K562 treated with DMSO at 1 percent for 12 hours (cell line): ENCODE results near the gene ENOX2. TPM values are rescaled to one million over a fixed set of nuclear protein-coding genes. Genes with fewer than 3 reads are reported as not detected.

Experiments
- total RNA-seq: library from RNA; unstranded; fragments of 300-600 nt; gene quantifications from 2 replicates; pipeline ENCODE4 v1.2.3, GENCODE V29; 2022; ENCODE audit not compliant: insufficient read depth

The ENOX2 gene
- total RNA-seq = 9.0 and 32.6 TPM in 2 replicates

GRCh38 chrX:130902783-130903613, at the start of gene ENOX2:
Gene ENOX2 (minus strand): TSS chrX:130903209. CDS start chrX:130703216, 199,993 bp downstream.

Other genes starting within 250 kb of the ENOX2 start
- gene ARHGAP36, start 155.1 kb upstream of the ENOX2 start, total RNA-seq = not detected in 2 replicates